H1 (cell line): ENCODE measurements around the gene TOM1L2. TPM values are rescaled to one million over a fixed set of nuclear protein-coding genes. Genes with fewer than 3 reads are reported as not detected.

Source experiments
- CTCF ChIA-PET: fragments of 300-600 bp; sonication (Branson Sonifier 250); formaldehyde crosslinking; loops from one replicate; lab custom pipeline; 2021; ENCODE audit not compliant: partially characterized antibody; lab: Charles Lee
- POLR2A ChIA-PET: fragments of 300-600 bp; sonication (Branson Sonifier 250); formaldehyde crosslinking; loops from one replicate; lab custom pipeline; 2021; ENCODE audit warnings: inconsistent platforms; ENCODE audit not compliant: partially characterized antibody; lab: Charles Lee
- DNase-seq, 2 experiments: peaks; one replicate each; pipeline versions ENCODE4 v3.0.0 to v3.0.0-alpha.2; 2010 to 2022; ENCODE audit warnings: low spot score in 2 of 2, low read depth in 1 of 2, mixed read lengths in 1 of 2
- FAIRE-seq: peaks from 2 replicates; lab custom pipeline; 2011; peaks lifted over from hg19 to GRCh38; lab: Jason Lieb, UNC
- H2AFZ ChIP-seq: 2 replicates; pipeline ENCODE4 v1.8.1; 2012; ENCODE audit warnings: low read length, inconsistent platforms
- H2AK5ac ChIP-seq: 2 replicates; pipeline ENCODE4 v1.6.1; 2013; ENCODE audit warnings: low read depth, low read length
- H2BK120ac ChIP-seq: replicated peaks from 2 replicates; pipeline ENCODE3; 2013; ENCODE audit warnings: low read depth, low read length, inconsistent platforms
- H2BK12ac ChIP-seq: 2 replicates; pipeline ENCODE4 v1.6.1; 2013; ENCODE audit warnings: low read depth, low read length
- H2BK15ac ChIP-seq: 2 replicates; pipeline ENCODE4 v1.6.1; 2013; ENCODE audit warnings: low read length
- H2BK20ac ChIP-seq: 2 replicates; pipeline ENCODE4 v1.6.1; 2013; ENCODE audit warnings: low read length
- H2BK5ac ChIP-seq: 2 replicates; pipeline ENCODE4 v1.6.1; 2013; ENCODE audit warnings: low read depth, low read length
- H3K14ac ChIP-seq: 2 replicates; pipeline ENCODE4 v1.6.1; 2013; ENCODE audit warnings: inconsistent platforms; ENCODE audit not compliant: insufficient read length
- H3K18ac ChIP-seq: 2 replicates; pipeline ENCODE4 v1.6.1; 2013; ENCODE audit warnings: low read length; ENCODE audit errors: extremely low read depth
- H3K23ac ChIP-seq: 2 replicates; pipeline ENCODE4 v1.6.1; 2013; ENCODE audit warnings: inconsistent platforms; ENCODE audit not compliant: insufficient read length
- H3K23me2 ChIP-seq: 2 replicates; pipeline ENCODE4 v1.6.1; 2013; ENCODE audit warnings: low read depth, low read length
- H3K27ac ChIP-seq: 2 replicates; pipeline ENCODE4 v1.6.1; 2011; ENCODE audit warnings: low read depth, low read length, inconsistent platforms
- H3K27me3 ChIP-seq, 4 experiments: replicated peaks in 1 of 4; 1 replicate in 1 of 4; 2 replicates in 3 of 4; pipeline versions ENCODE4 v1.6.1 to v1.8.1; 2011 to 2013; ENCODE audit warnings: low read length in 3 of 4, mild to moderate bottlenecking in 3 of 4, inconsistent platforms in 2 of 4, mixed read lengths in 2 of 4, moderate library complexity in 1 of 4; ENCODE audit not compliant: control insufficient read depth in 3 of 4, insufficient read depth in 3 of 4; ENCODE audit errors: extremely low read depth in 1 of 4
- H3K36me3 ChIP-seq, 4 experiments: 2 replicates each; pipeline versions ENCODE4 v1.6.1 to v1.8.1; 2011 to 2013; ENCODE audit warnings: mild to moderate bottlenecking in 4 of 4, low read length in 3 of 4, moderate library complexity in 2 of 4, control low read depth in 1 of 4, inconsistent platforms in 1 of 4; ENCODE audit not compliant: insufficient read depth in 4 of 4, control insufficient read depth in 2 of 4
- H3K4ac ChIP-seq: replicated peaks from 2 replicates; pipeline ENCODE3; 2013; ENCODE audit warnings: low read length, low read depth, mixed read lengths, inconsistent platforms; ENCODE audit not compliant: insufficient read length
- H3K4me1 ChIP-seq, 4 experiments: replicated peaks in 1 of 4; 1 replicate in 1 of 4; 2 replicates in 3 of 4; pipeline versions ENCODE4 v1.6.1 to v1.8.1; 2011 to 2013; ENCODE audit warnings: low read length in 3 of 4, inconsistent platforms in 2 of 4, mixed read lengths in 1 of 4; ENCODE audit not compliant: insufficient read depth in 4 of 4, control insufficient read depth in 3 of 4
- H3K4me2 ChIP-seq, 2 experiments: 2 replicates each; pipeline versions ENCODE4 v1.6.1 to v1.8.1; 2011 to 2013; ENCODE audit warnings: low read depth in 2 of 2, low read length in 2 of 2, control low read depth in 1 of 2, inconsistent platforms in 1 of 2, mild to moderate bottlenecking in 1 of 2; ENCODE audit not compliant: insufficient read depth in 1 of 2
- H3K4me3 ChIP-seq, 4 experiments: fragments of 200-600, 300-600 bp in 1 of 4; sonication (generic), shearing (Covaris generic), sonication (Bioruptor Twin) in 1 of 4; 2 replicates each; pipeline versions ENCODE4 v1.5.1 to v1.8.1; 2011 to 2016; ENCODE audit warnings: low read length in 4 of 4, low read depth in 3 of 4, control low read depth in 2 of 4, inconsistent platforms in 2 of 4, mild to moderate bottlenecking in 2 of 4, mixed read lengths in 1 of 4, moderate library complexity in 1 of 4; ENCODE audit not compliant: insufficient read depth in 2 of 4; ENCODE audit errors: extremely low read depth in 1 of 4
- H3K56ac ChIP-seq: replicated peaks from 2 replicates; pipeline ENCODE3; 2013; ENCODE audit warnings: low read depth, mild to moderate bottlenecking, mixed read lengths, low read length, inconsistent platforms; ENCODE audit not compliant: insufficient read length
- H3K79me1 ChIP-seq: 2 replicates; pipeline ENCODE4 v1.6.1; 2013; ENCODE audit warnings: low read depth, low read length, control low read depth
- H3K79me2 ChIP-seq, 2 experiments: 2 replicates each; pipeline versions ENCODE4 v1.6.1 to v1.8.1; 2012 to 2013; ENCODE audit warnings: low read length in 2 of 2, mild to moderate bottlenecking in 2 of 2, inconsistent platforms in 1 of 2; ENCODE audit not compliant: insufficient read depth in 2 of 2, control insufficient read depth in 1 of 2
- H3K9ac ChIP-seq, 4 experiments: replicated peaks in 1 of 4; 1 replicate in 1 of 4; 2 replicates in 3 of 4; pipeline versions ENCODE4 v1.6.1 to v1.8.1; 2011 to 2013; ENCODE audit warnings: low read depth in 3 of 4, low read length in 3 of 4, control low read depth in 2 of 4, mild to moderate bottlenecking in 2 of 4, moderate library complexity in 2 of 4, inconsistent platforms in 1 of 4; ENCODE audit errors: extremely low read depth in 1 of 4
- H3K9me3 ChIP-seq, 2 experiments: 2 replicates each; pipeline versions ENCODE4 v1.6.1 to v1.8.1; 2012 to 2013; ENCODE audit warnings: mild to moderate bottlenecking in 2 of 2, moderate library complexity in 2 of 2, control low read depth in 1 of 2, inconsistent platforms in 1 of 2, low read depth in 1 of 2, low read length in 1 of 2, mixed read lengths in 1 of 2; ENCODE audit not compliant: insufficient read depth in 2 of 2
- H4K20me1 ChIP-seq, 2 experiments: replicated peaks in 1 of 2; 2 replicates each; pipeline versions ENCODE3 to v1.8.1; 2011 to 2013; ENCODE audit warnings: inconsistent platforms in 2 of 2, low read length in 2 of 2, mild to moderate bottlenecking in 1 of 2; ENCODE audit not compliant: insufficient read depth in 2 of 2, control insufficient read depth in 1 of 2
- H4K5ac ChIP-seq: 2 replicates; pipeline ENCODE4 v1.6.1; 2013; ENCODE audit warnings: low read length, low read depth, mixed read lengths, inconsistent platforms; ENCODE audit not compliant: insufficient read length
- H4K8ac ChIP-seq: 2 replicates; pipeline ENCODE4 v1.8.0; 2013; ENCODE audit warnings: mild to moderate bottlenecking, moderate library complexity, low read length, inconsistent platforms; ENCODE audit not compliant: insufficient read depth; ENCODE audit errors: extremely low read depth
- H4K91ac ChIP-seq: replicated peaks from 2 replicates; pipeline ENCODE3; 2013; ENCODE audit warnings: low read length, mixed read lengths, inconsistent platforms; ENCODE audit not compliant: insufficient read length
- CEBPB ChIP-seq: IDR thresholded peaks from 2 replicates; pipeline ENCODE4 v1.6.1; 2012; ENCODE audit warnings: low read depth, low read length
- KDM1A ChIP-seq: fragments of 200-600, 300-600 bp; sonication (generic); IDR thresholded peaks from 2 replicates; pipeline ENCODE4 v1.7.1; 2016; ENCODE audit warnings: mild to moderate bottlenecking, low read length, borderline replicate concordance
- TCF12 ChIP-seq: IDR thresholded peaks from 2 replicates; pipeline ENCODE4 v1.6.1; 2011; ENCODE audit warnings: low read depth, mild to moderate bottlenecking, low read length
- WGBS, 2 experiments: shearing (Covaris generic) in 1 of 2; methylation state at CpG; one replicate each; pipeline versions ENCODE4 v1.1.6 to v1.1.7; 2013 to 2015; ENCODE audit warnings: low lambda C conversion rate in 2 of 2, mixed read lengths in 2 of 2, inconsistent platforms in 1 of 2, low coverage in 1 of 2, missing lambda C conversion rate in 1 of 2; ENCODE audit not compliant: insufficient replicate concordance in 2 of 2, insufficient coverage in 1 of 2, insufficient read length in 1 of 2; ENCODE audit errors: extremely low coverage in 1 of 2, missing lambda C conversion rate in 1 of 2; 5-methylcytosine and 5-hydroxymethylcytosine counted together
- polyA plus RNA-seq, 7 experiments: library from polyadenylated mRNA; depleted of rRNA in 3 of 7; stranded (reverse) in 5 of 7; unstranded in 2 of 7; fragments of >200 nt in 5 of 7; fragments of 200-250 nt in 2 of 7; gene quantifications; 1 replicate in 5 of 7; 2 replicates in 1 of 7; 4 replicates in 1 of 7; pipeline versions ENCODE4 v1.2.1 to v1.2.3, GENCODE V29; 2011 to 2013; ENCODE audit warnings: missing spikeins in 2 of 7, mixed read lengths in 2 of 7
- total RNA-seq: library from RNA; stranded (reverse); fragmentation: NEBNext Ultra II Directional; extraction: Animal tissue kit (Norgen Biotek cat#: 25700); gene quantifications from 2 replicates; pipeline ENCODE4 v1.2.1, GENCODE V29; 2021

TOM1L2 gene
- total and polyA plus RNA-seq, 2 of the 8 experiments (the other 6 are each of a cell fraction or from before 2014, with no cell fraction given), result 2.0 to 3.4 TPM

DNA sequence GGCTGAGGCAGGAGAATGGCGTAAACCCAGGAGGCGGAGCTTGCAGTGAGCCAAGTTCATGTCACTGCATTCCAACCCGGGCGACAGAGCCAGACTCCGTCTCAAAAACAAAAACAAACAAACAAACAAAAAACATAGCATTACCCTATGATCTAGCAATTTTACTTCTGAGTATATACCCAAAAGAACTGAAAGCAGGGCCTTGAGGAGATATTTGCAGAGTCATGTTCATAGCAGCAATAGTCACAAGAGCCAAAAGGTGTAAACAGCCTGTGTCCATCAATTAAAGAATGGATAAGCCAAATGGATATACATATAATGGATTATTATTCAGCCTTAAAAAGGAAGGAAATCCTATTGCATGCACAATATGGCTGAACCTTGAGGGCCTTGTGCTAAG, 63.1 kb downstream of the TOM1L2 start:
- CTCF ChIA-PET, result interaction anchor here (0.9 to 3.4 kb wide), 4 partner anchors 10 to 23 kb away, joined by 3 to 18 read pairs (median 10); no protein-coding TSS in a partner anchor
- Histone ChIP-seq H3K23ac (no peak overlapping the region), H3K27ac (no peak overlapping the region), H3K4me2 (no peak overlapping the region), H2BK12ac (no peak overlapping the region), H3K4me3 (no peak overlapping the region), H4K20me1 (no peaks in the 10 kb centered on the region), H2AFZ (no peak overlapping the region), H4K91ac (no peak overlapping the region), H3K4ac (no peak overlapping the region), H3K9ac (no peak overlapping the region), H4K5ac (no peak overlapping the region), H4K8ac (no peak overlapping the region), H3K23me2 (no peaks in the 10 kb centered on the region), H2BK20ac (no peak overlapping the region), H2BK5ac (no peak overlapping the region), H3K27me3 (no peaks in the 10 kb centered on the region), H2BK120ac (no peak overlapping the region), H2AK5ac (no peak overlapping the region), H3K36me3 (no peaks in the 10 kb centered on the region), H3K14ac (no peak overlapping the region), H3K18ac (no peak overlapping the region), H3K9me3 (peaks cover 0 to 4% of the 10 kb centered on the region in 2 experiments; a peak in 1 of 4 replicates), H3K79me2 (no peaks in the 10 kb centered on the region), H2BK15ac (no peak overlapping the region), H3K56ac (no peak overlapping the region), H3K4me1 (peaks cover 0 to 6% (median 2%) of the 10 kb centered on the region in 4 experiments; a peak in 4 of 7 replicates), H3K79me1 (no peaks in the 10 kb centered on the region)
- DNase-seq (no peak), FAIRE-seq (no peak)
- POLR2A ChIA-PET, result interaction anchor here (0.7 kb wide), 1 partner anchor 18 kb away, joined by 3 read pairs; no protein-coding TSS in a partner anchor
- 99% methylated on average over 5 of the region's 5 CpGs; no CpG with 5 or more reads in 1 of the 2 experiments for WGBS, 2 experiments
- TF ChIP-seq TCF12 (no peak), KDM1A (no peak), CEBPB (no peak)
